ENCODE results near the gene COMMD1.
"Not testable (repeated sequence)": the region's sequence is repeated elsewhere in the genome, so short reads cannot be mapped to it uniquely, and the experiment has no call there.

- not testable (repeated sequence) for TF ChIP-seq CTCF (conservative IDR thresholded peaks at IDR 0.05 in 1 of 2, IDR thresholded peaks at IDR 0.05 in 1 of 2; ENCODE audit: low read depth in 1 of 2, low read length in 2 of 2); EZH2 (IDR thresholded peaks at IDR 0.05; ENCODE audit: low read length, missing control alignments)
Observed at GRCh38 chr2:61879351-61879750, 26.1 kb upstream of the COMMD1 start.
